ENCODE measurements around the gene MERTK.

Gene MERTK

GRCh38 chr2:111908578-111908977, 10.2 kb downstream of the MERTK start:
- TF ChIP-seq GATA2 (IDR thresholded peaks at IDR 0.05; ENCODE audit: low read depth, low read length) (no peak), GATA3 (IDR thresholded peaks at IDR 0.05; ENCODE audit: low read depth, low read length) (no peak)

GRCh38 chr2:111909079-111909478, 10.7 kb downstream of the MERTK start:
- TF ChIP-seq GATA3 (IDR thresholded peaks at IDR 0.05; ENCODE audit: low read depth, low read length) (no peak), GATA2 (IDR thresholded peaks at IDR 0.05; ENCODE audit: low read depth, low read length) (no peak)

GRCh38 chr2:111910609-111911277, 12.3 kb downstream of the MERTK start:
- TF ChIP-seq GATA3 (IDR thresholded peaks at IDR 0.05; ENCODE audit: low read depth, low read length) = no peak
- TF ChIP-seq GATA2 (IDR thresholded peaks at IDR 0.05; ENCODE audit: low read depth, low read length) = no peak

GRCh38 chr2:111912547-111912946, 14.1 kb downstream of the MERTK start:
- no peak for TF ChIP-seq GATA2 (IDR thresholded peaks at IDR 0.05; ENCODE audit: low read depth, low read length)
- TF ChIP-seq GATA3 (IDR thresholded peaks at IDR 0.05; ENCODE audit: low read depth, low read length) = no peak

- TF ChIP-seq GATA3 (IDR thresholded peaks at IDR 0.05; ENCODE audit: low read depth, low read length) = no peak
- no peak for TF ChIP-seq GATA2 (IDR thresholded peaks at IDR 0.05; ENCODE audit: low read depth, low read length)
Observed at GRCh38 chr2:111917106-111917505, 18.7 kb downstream of the MERTK start.

GRCh38 chr2:111918383-111918806, 20.0 kb downstream of the MERTK start:
- TF ChIP-seq GATA2 (IDR thresholded peaks at IDR 0.05; ENCODE audit: low read depth, low read length) = no peak
- TF ChIP-seq GATA3 (IDR thresholded peaks at IDR 0.05; ENCODE audit: low read depth, low read length) = no peak

GRCh38 chr2:111919365-111919764, 21.0 kb downstream of the MERTK start:
- no peak for TF ChIP-seq GATA2 (IDR thresholded peaks at IDR 0.05; ENCODE audit: low read depth, low read length)
- TF ChIP-seq GATA3 (IDR thresholded peaks at IDR 0.05; ENCODE audit: low read depth, low read length) = no peak

- TF ChIP-seq GATA2 (IDR thresholded peaks at IDR 0.05; ENCODE audit: low read depth, low read length) (no peak), GATA3 (IDR thresholded peaks at IDR 0.05; ENCODE audit: low read depth, low read length) (no peak)
Observed at GRCh38 chr2:111919794-111920608, 21.6 kb downstream of the MERTK start.

GRCh38 chr2:111923276-111923804, 24.9 kb downstream of the MERTK start:
- TF ChIP-seq GATA2 (IDR thresholded peaks at IDR 0.05; ENCODE audit: low read depth, low read length) = no peak
- TF ChIP-seq GATA3 (IDR thresholded peaks at IDR 0.05; ENCODE audit: low read depth, low read length) = no peak

GRCh38 chr2:111924617-111925107, 26.3 kb downstream of the MERTK start:
- TF ChIP-seq GATA2 (IDR thresholded peaks at IDR 0.05; ENCODE audit: low read depth, low read length) (no peak), GATA3 (IDR thresholded peaks at IDR 0.05; ENCODE audit: low read depth, low read length) (no peak)

GRCh38 chr2:111927723-111928122, 29.3 kb downstream of the MERTK start:
- TF ChIP-seq GATA3 (IDR thresholded peaks at IDR 0.05; ENCODE audit: low read depth, low read length) = no peak
- TF ChIP-seq GATA2 (IDR thresholded peaks at IDR 0.05; ENCODE audit: low read depth, low read length) = no peak

GRCh38 chr2:111930409-111930808, 32.0 kb downstream of the MERTK start:
- TF ChIP-seq GATA2 (IDR thresholded peaks at IDR 0.05; ENCODE audit: low read depth, low read length) (no peak), GATA3 (IDR thresholded peaks at IDR 0.05; ENCODE audit: low read depth, low read length) (no peak)

GRCh38 chr2:111930875-111931274, 32.5 kb downstream of the MERTK start:
- TF ChIP-seq GATA3 (IDR thresholded peaks at IDR 0.05; ENCODE audit: low read depth, low read length) = no peak
- no peak for TF ChIP-seq GATA2 (IDR thresholded peaks at IDR 0.05; ENCODE audit: low read depth, low read length)

- TF ChIP-seq GATA3 (IDR thresholded peaks at IDR 0.05; ENCODE audit: low read depth, low read length) (no peak), GATA2 (IDR thresholded peaks at IDR 0.05; ENCODE audit: low read depth, low read length) (no peak)
Observed at GRCh38 chr2:111932841-111933291, 34.5 kb downstream of the MERTK start.

Data from SH-SY5Y (cell line).